Measurements from ENCODE around the gene PAK3.

The PAK3 gene

GRCh38 chrX:111260451-111260850 is 164.5 kb downstream of the PAK3 start:
- no peaks in the 10 kb centered on the region for H3K9me3 ChIP-seq
- no peaks in the 10 kb centered on the region for H3K36me3 ChIP-seq
- no peak overlapping the region for H3K4me3 ChIP-seq
- intact Hi-C loops (cut with DNase I; ENCODE audit: low total_unique reads) = no loop called here
- no peak overlapping the region for H3K27ac ChIP-seq
- H3K4me1 ChIP-seq = no peaks in the 10 kb centered on the region
- DNase-seq = no peak
- H3K27me3 ChIP-seq = no peaks in the 10 kb centered on the region
- TF ChIP-seq CTCF (IDR thresholded peaks at IDR 0.05) = no peak

- H3K27ac ChIP-seq = no peak overlapping the region
- no peaks in the 10 kb centered on the region for H3K9me3 ChIP-seq
- H3K27me3 ChIP-seq = no peaks in the 10 kb centered on the region
- no peak for TF ChIP-seq CTCF (IDR thresholded peaks at IDR 0.05)
- DNase-seq = no peak
- H3K36me3 ChIP-seq = no peaks in the 10 kb centered on the region
- intact Hi-C loops (cut with DNase I; ENCODE audit: low total_unique reads) = no loop called here
- H3K4me1 ChIP-seq = no peaks in the 10 kb centered on the region
- no peak overlapping the region for H3K4me3 ChIP-seq
These were observed 166.1 kb downstream of the PAK3 start for GRCh38 chrX:111262086-111262485.

GRCh38 chrX:111264385-111264784 is 168.4 kb downstream of the PAK3 start:
- TF ChIP-seq CTCF (IDR thresholded peaks at IDR 0.05) = no peak
- Histone ChIP-seq H3K27ac (no peak overlapping the region), H3K9me3 (no peaks in the 10 kb centered on the region), H3K4me1 (no peaks in the 10 kb centered on the region), H3K27me3 (no peaks in the 10 kb centered on the region), H3K36me3 (no peaks in the 10 kb centered on the region), H3K4me3 (no peak overlapping the region)
- intact Hi-C loops (cut with DNase I; ENCODE audit: low total_unique reads) = no loop called here
- no peak for DNase-seq

GRCh38 chrX:111265486-111265885 is 169.5 kb downstream of the PAK3 start:
- Histone ChIP-seq H3K4me3 (no peak overlapping the region), H3K27ac (no peak overlapping the region), H3K9me3 (no peaks in the 10 kb centered on the region), H3K27me3 (no peaks in the 10 kb centered on the region), H3K36me3 (no peaks in the 10 kb centered on the region), H3K4me1 (no peaks in the 10 kb centered on the region)
- intact Hi-C loops (cut with DNase I; ENCODE audit: low total_unique reads) = no loop called here
- TF ChIP-seq CTCF (IDR thresholded peaks at IDR 0.05) = no peak
- no peak for DNase-seq

- H3K27ac ChIP-seq = no peak overlapping the region
- H3K4me1 ChIP-seq = no peaks in the 10 kb centered on the region
- no peaks in the 10 kb centered on the region for H3K9me3 ChIP-seq
- H3K4me3 ChIP-seq = no peak overlapping the region
- H3K36me3 ChIP-seq = no peaks in the 10 kb centered on the region
- H3K27me3 ChIP-seq = no peaks in the 10 kb centered on the region
- intact Hi-C loops (cut with DNase I; ENCODE audit: low total_unique reads) = no loop called here
- DNase-seq = no peak
- TF ChIP-seq CTCF (IDR thresholded peaks at IDR 0.05) = no peak
These were observed 172.5 kb downstream of the PAK3 start for GRCh38 chrX:111268506-111268905.

- Histone ChIP-seq H3K9me3 (no peaks in the 10 kb centered on the region), H3K27ac (no peak within 1 kb of the TSS), H3K36me3 (no peaks in the 10 kb centered on the region), H3K27me3 (no peaks in the 10 kb centered on the region), H3K4me1 (no peaks in the 10 kb centered on the region), H3K4me3 (peak within 1 kb of the TSS in 1 of 2 donors; percentile 11)
- intact Hi-C loops (cut with DNase I; ENCODE audit: low total_unique reads) = no loop called here
- no peak for TF ChIP-seq CTCF (IDR thresholded peaks at IDR 0.05)
- DNase-seq = no peak
These were observed 174.3 kb downstream of the PAK3 start, which contains the start of gene CAPN6 for GRCh38 chrX:111270339-111270738. TSS of gene CAPN6 (minus strand) at chrX:111270483. CDS start at chrX:111263936, 6,547 bp downstream.
